ENCODE data around the gene CCSER1.
A peak's percentile ranks its signal among the peaks of the same experiment; 100 is the strongest.

CCSER1 gene

GRCh38 chr4:90127223-90127705 is at the start of gene CCSER1:
TSS of gene CCSER1 (plus strand) at chr4:90127394.
- in situ Hi-C loops (cut with HindIII; ENCODE audit: low sequenced_read_pairs), result no loop called here
- peak within 1 kb of the TSS; percentile 61 for H3K4me3 ChIP-seq (ENCODE audit: low read depth, low read length)

DNA sequence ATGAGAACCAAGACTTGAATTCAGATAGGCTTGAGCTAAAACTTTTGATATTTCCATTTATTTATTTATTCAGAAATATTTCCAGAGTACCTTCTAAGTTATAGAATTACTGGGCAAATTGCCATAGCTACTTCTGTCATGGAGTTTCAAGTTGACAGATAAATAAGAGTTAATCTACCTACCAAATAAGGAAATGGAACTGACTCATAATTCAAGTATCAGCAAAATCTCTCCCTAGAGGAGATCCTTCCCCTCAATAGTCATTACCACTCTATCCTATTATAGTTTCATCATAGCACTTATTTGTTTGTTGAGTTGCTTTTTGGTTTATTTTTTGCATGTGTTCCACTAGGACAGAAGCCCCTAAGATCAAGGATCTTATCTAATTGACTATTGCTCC is 48.8 kb upstream of the CCSER1 start:
- TF ChIP-seq CTCF (IDR thresholded peaks at IDR 0.05; ENCODE audit: low read depth, low read length, missing control alignments), result no peak
- in situ Hi-C loops (cut with HindIII; ENCODE audit: low sequenced_read_pairs), result no loop called here
- no peak overlapping the region for H3K4me3 ChIP-seq (ENCODE audit: low read depth, low read length)
- no peak for DNase-seq (ENCODE audit: low read depth)

More at GRCh38 chr4:90127223-90127705, at the start of gene CCSER1:
- peak; percentile 31 for DNase-seq (ENCODE audit: low read depth)
- no peak for TF ChIP-seq CTCF (IDR thresholded peaks at IDR 0.05; ENCODE audit: low read depth, low read length, missing control alignments)

DNA sequence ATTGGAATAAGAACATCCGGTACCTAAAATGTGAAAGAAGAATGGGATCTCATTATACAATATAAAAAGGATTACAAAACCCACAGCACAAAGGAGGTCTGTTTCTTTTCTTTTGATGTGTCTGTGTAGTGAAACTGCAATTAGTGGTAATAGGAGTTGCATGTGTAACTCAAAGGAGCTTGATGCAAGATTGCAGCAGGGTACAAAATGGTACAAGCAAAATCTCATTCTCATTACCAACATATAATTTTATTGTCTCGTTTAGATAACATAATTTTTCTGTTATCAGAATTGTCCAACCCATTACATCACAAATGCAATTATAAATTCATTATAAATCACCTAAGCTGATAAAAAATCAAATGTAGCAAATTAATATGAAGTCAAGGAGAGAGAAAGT is 47.1 kb upstream of the CCSER1 start:
- no peak for DNase-seq (ENCODE audit: low read depth)
- no peak for TF ChIP-seq CTCF (IDR thresholded peaks at IDR 0.05; ENCODE audit: low read depth, low read length, missing control alignments)
- in situ Hi-C loops (cut with HindIII; ENCODE audit: low sequenced_read_pairs), result no loop called here
- H3K4me3 ChIP-seq (ENCODE audit: low read depth, low read length), result no peak overlapping the region

- no peak for DNase-seq (ENCODE audit: low read depth)
- no peak overlapping the region for H3K4me3 ChIP-seq (ENCODE audit: low read depth, low read length)
- in situ Hi-C loops (cut with HindIII; ENCODE audit: low sequenced_read_pairs), result no loop called here
- TF ChIP-seq CTCF (IDR thresholded peaks at IDR 0.05; ENCODE audit: low read depth, low read length, missing control alignments), result no peak
These were observed 45.6 kb upstream of the CCSER1 start for GRCh38 chr4:90081432-90082144.

DNA sequence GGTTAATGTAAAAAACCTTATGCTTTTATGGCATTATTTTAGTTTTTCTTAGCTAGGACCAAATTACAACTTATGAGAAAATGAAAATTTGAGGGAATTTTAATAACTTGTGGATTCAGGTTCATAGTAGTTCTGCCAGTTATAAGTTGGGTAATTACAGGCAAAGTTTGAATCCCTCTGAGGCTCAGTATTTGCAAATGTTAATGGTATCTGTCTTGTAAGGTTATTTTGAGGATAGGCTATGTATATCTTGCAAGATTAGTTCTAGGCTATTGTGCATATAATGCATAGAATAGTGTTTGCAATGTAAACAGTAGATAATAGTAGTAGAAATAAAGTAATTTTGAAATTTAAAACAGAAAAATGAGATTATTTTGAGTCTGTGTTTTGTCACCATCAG is 44.7 kb upstream of the CCSER1 start:
- in situ Hi-C loops (cut with HindIII; ENCODE audit: low sequenced_read_pairs), result no loop called here

GRCh38 chr4:90084277-90084966 is 42.8 kb upstream of the CCSER1 start:
- H3K4me3 ChIP-seq (ENCODE audit: low read depth, low read length), result no peak overlapping the region
- TF ChIP-seq CTCF (IDR thresholded peaks at IDR 0.05; ENCODE audit: low read depth, low read length, missing control alignments), result no peak
- in situ Hi-C loops (cut with HindIII; ENCODE audit: low sequenced_read_pairs), result no loop called here
- DNase-seq (ENCODE audit: low read depth), result no peak

More for the DNA sequence above, 44.7 kb upstream of the CCSER1 start:
- TF ChIP-seq CTCF (IDR thresholded peaks at IDR 0.05; ENCODE audit: low read depth, low read length, missing control alignments), result no peak
- no peak overlapping the region for H3K4me3 ChIP-seq (ENCODE audit: low read depth, low read length)
- no peak for DNase-seq (ENCODE audit: low read depth)
